GM20000 (cell line): ENCODE data around the gene PPM1K.

Source experiments
- DNase-seq: peaks from one replicate; pipeline ENCODE4 v3.0.0; 2012; ENCODE audit warnings: low spot score
- TF ChIP-seq, protein P1 (sequence below): IDR thresholded peaks from 2 replicates; pipeline ENCODE4 v1.5.1; 2012; ENCODE audit warnings: mild to moderate bottlenecking, control low read depth; ENCODE audit errors: extremely low read depth, missing control alignments

Gene PPM1K

DNA sequence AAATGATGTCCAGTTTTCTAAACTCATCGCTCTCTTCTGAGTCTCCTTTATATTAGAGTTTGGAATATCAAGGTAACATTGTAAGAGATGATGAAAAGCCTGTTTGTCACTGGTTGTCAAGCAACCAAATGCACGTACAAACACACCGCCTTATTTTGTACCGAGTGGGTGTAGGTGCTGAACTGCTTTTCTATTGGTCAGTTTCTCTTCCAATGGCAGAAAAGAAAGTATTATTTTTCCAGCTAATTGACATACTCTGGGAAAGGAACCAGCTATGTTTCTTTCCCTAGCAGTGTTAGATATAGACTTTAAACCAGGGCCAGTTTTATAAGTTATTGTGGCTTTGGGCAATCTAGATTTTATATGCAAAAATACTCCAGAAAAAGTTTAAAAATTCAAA lies 6.6 kb upstream of the PPM1K start:
- TF ChIP-seq, protein P1, sequence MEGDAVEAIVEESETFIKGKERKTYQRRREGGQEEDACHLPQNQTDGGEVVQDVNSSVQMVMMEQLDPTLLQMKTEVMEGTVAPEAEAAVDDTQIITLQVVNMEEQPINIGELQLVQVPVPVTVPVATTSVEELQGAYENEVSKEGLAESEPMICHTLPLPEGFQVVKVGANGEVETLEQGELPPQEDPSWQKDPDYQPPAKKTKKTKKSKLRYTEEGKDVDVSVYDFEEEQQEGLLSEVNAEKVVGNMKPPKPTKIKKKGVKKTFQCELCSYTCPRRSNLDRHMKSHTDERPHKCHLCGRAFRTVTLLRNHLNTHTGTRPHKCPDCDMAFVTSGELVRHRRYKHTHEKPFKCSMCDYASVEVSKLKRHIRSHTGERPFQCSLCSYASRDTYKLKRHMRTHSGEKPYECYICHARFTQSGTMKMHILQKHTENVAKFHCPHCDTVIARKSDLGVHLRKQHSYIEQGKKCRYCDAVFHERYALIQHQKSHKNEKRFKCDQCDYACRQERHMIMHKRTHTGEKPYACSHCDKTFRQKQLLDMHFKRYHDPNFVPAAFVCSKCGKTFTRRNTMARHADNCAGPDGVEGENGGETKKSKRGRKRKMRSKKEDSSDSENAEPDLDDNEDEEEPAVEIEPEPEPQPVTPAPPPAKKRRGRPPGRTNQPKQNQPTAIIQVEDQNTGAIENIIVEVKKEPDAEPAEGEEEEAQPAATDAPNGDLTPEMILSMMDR: no peak
- DNase-seq: no peak

DNA sequence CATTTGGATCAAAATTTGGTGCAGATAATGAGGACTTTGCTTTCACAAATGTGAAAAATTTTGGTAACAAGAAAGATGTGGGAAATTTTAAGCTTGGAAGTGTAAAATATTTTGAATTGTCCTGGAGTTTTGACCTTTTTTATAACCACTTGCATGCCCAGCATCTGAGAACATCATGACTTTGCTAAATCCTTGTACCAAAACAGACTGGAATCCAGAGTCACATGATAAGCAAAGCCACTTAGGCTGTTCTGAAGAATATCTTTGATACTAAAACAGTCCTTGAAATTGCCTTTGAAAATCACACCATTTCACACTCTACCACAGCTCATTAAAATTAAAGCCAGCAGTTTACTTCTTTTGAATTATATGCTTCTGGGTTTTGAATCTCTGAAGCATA lies 2.5 kb upstream of the PPM1K start:
- no peak for DNase-seq
- TF ChIP-seq, protein P1: no peak

DNA sequence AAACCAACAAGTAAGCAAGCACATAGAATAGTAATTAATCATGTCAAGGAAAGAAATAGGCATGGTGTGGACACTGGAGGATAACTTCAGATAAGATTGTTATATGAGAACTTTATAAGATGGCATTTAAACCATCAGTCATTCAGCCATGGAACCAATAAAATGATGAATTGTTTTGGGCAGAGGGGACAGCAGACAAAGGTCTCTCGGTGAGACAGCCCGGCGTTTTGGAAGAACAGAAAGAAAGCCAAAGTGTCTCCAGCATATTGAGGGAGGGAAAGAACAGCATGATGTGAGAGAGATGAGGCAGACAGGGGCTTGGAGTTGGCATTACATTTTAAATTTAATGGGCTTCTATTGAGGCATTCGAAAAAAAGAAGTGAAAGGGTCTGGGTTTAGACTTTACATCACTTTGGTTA lies 883 bp upstream of the PPM1K start:
- DNase-seq: no peak
- TF ChIP-seq, protein P1: no peak

GRCh38 chr4:88283661-88284438 lies 511 bp downstream of the PPM1K start:
- TF ChIP-seq, protein P1: no peak
- peak; percentile 71 for DNase-seq

GRCh38 chr4:88280228-88280795 lies 4.0 kb downstream of the PPM1K start:
- DNase-seq: no peak
- TF ChIP-seq, protein P1: no peak

- no peak for DNase-seq
Observed at GRCh38 chr4:88277711-88278225, 6.6 kb downstream of the PPM1K start.

More at GRCh38 chr4:88277711-88278225, 6.6 kb downstream of the PPM1K start:
- TF ChIP-seq, protein P1: no peak
